Activated B cell treated with CpG ODN at 0.5 μM for 24 hours (primary cell): ENCODE data around the gene ZSWIM8. TPM values are rescaled to one million over a fixed set of nuclear protein-coding genes. Genes with fewer than 3 reads are reported as not detected.
"Not testable (repeated sequence)": the region's sequence is repeated elsewhere in the genome, so short reads cannot be mapped to it uniquely, and the experiment has no call there.

Source experiments
- ATAC-seq: fragments of 200-7000 bp; cut with Tn5 transposase; one replicate; pipeline ENCODE4 v1.10.0; 2021; ENCODE audit warnings: low read depth, mild to moderate bottlenecking, moderate library complexity
- CTCF ChIA-PET: fragments of 350-600 bp; sonication (Branson Sonifier 250); formaldehyde crosslinking; loops from one replicate; lab custom pipeline; 2021; ENCODE audit warnings: antibody characterized with exemption; lab: Charles Lee
- POLR2A ChIA-PET: fragments of 350-600 bp; sonication (Branson Sonifier 250); formaldehyde crosslinking; loops from one replicate; lab custom pipeline; 2021; ENCODE audit warnings: antibody characterized with exemption; lab: Charles Lee
- DNase-seq: peaks from one replicate; pipeline ENCODE4 v3.0.0; 2022
- H3K27ac Mint-ChIP-seq: one replicate; pipeline ENCODE4 v1.8.0; 2020; ENCODE audit warnings: mixed read lengths
- H3K27me3 Mint-ChIP-seq: one replicate; pipeline ENCODE4 v1.8.0; 2021; ENCODE audit warnings: mixed read lengths
- H3K36me3 Mint-ChIP-seq: one replicate; pipeline ENCODE4 v1.8.0; 2021; ENCODE audit warnings: low read depth, mixed read lengths
- H3K4me1 Mint-ChIP-seq: one replicate; pipeline ENCODE4 v1.8.0; 2021; ENCODE audit warnings: mixed read lengths
- H3K4me3 Mint-ChIP-seq: one replicate; pipeline ENCODE4 v1.8.0; 2020; ENCODE audit warnings: mild to moderate bottlenecking, mixed read lengths
- H3K9me3 Mint-ChIP-seq: one replicate; pipeline ENCODE4 v1.8.0; 2020; ENCODE audit warnings: mixed read lengths
- CTCF ChIP-seq: fragments of 200-600 bp; IDR thresholded peaks from one replicate; pipeline ENCODE4 v1.8.0; 2022; ENCODE audit warnings: antibody characterized with exemption, mild to moderate bottlenecking
- intact Hi-C: fragments of 100-400 bp; cut with micrococcal nuclease; formaldehyde crosslinking; loops from one replicate; pipeline ENCODE4 v1.15.1; 2024
- total RNA-seq: library from RNA; stranded (reverse); gene quantifications from 2 replicates; pipeline ENCODE4 v1.2.3, GENCODE V29; 2022

The ZSWIM8 gene
- total RNA-seq, 1 donor from 2014 or later: 93.0 TPM

GRCh38 chr10:73790886-73791625 lies 5.7 kb downstream of the ZSWIM8 start:
- no peak for ATAC-seq
- no peaks in the 10 kb centered on the region for H3K9me3 Mint-ChIP-seq
- H3K4me1 Mint-ChIP-seq: peaks cover 15% of the 10 kb centered on the region
- ChIA-PET CTCF (no interaction called here), POLR2A (no interaction called here)
- intact Hi-C loops: no loop called here
- no peak overlapping the region for H3K27ac Mint-ChIP-seq
- TF ChIP-seq CTCF: no peak
- DNase-seq: no peak
- peaks cover 63% of the 10 kb centered on the region for H3K36me3 Mint-ChIP-seq
- H3K27me3 Mint-ChIP-seq: no peaks in the 10 kb centered on the region
- no peak overlapping the region for H3K4me3 Mint-ChIP-seq

- Mint-ChIP-seq H3K27ac (no peak overlapping the region), H3K4me1 (peaks cover 8% of the 10 kb centered on the region), H3K4me3 (no peak overlapping the region), H3K36me3 (peaks cover 69% of the 10 kb centered on the region), H3K27me3 (no peaks in the 10 kb centered on the region), H3K9me3 (no peaks in the 10 kb centered on the region)
- ChIA-PET POLR2A (no interaction called here), CTCF (no interaction called here)
- no peak for ATAC-seq
- no peak for DNase-seq
- no peak for TF ChIP-seq CTCF
- intact Hi-C loops: no loop called here
Observed at GRCh38 chr10:73791871-73792400, 6.5 kb downstream of the ZSWIM8 start.

GRCh38 chr10:73793456-73793855 lies 8.1 kb downstream of the ZSWIM8 start:
- ATAC-seq (no peak), DNase-seq (no peak)
- TF ChIP-seq CTCF: no peak
- H3K36me3 Mint-ChIP-seq: peaks cover 83% of the 10 kb centered on the region
- no peak overlapping the region for H3K27ac Mint-ChIP-seq
- H3K27me3 Mint-ChIP-seq: no peaks in the 10 kb centered on the region
- H3K9me3 Mint-ChIP-seq: no peaks in the 10 kb centered on the region
- H3K4me3 Mint-ChIP-seq: no peak overlapping the region
- H3K4me1 Mint-ChIP-seq: no peaks in the 10 kb centered on the region
- intact Hi-C loops: no loop called here
- POLR2A ChIA-PET: no interaction called here
- CTCF ChIA-PET: no interaction called here

- H3K36me3 Mint-ChIP-seq: peaks cover 83% of the 10 kb centered on the region
- CTCF ChIA-PET, ATAC-seq, H3K4me1 Mint-ChIP-seq, H3K27ac Mint-ChIP-seq, H3K27me3 Mint-ChIP-seq, H3K9me3 Mint-ChIP-seq, H3K4me3 Mint-ChIP-seq, intact Hi-C loops, DNase-seq: not testable (repeated sequence)
- POLR2A ChIA-PET: interaction anchor here (0.6 kb wide), 2 partner anchors 24 to 500 kb away, joined by 3 to 4 read pairs; a partner anchor contains a TSS
Observed at GRCh38 chr10:73795491-73795890, 10.1 kb downstream of the ZSWIM8 start.

GRCh38 chr10:73796035-73796434 lies 10.6 kb downstream of the ZSWIM8 start:
- H3K9me3 Mint-ChIP-seq, ATAC-seq, intact Hi-C loops, H3K4me3 Mint-ChIP-seq, H3K4me1 Mint-ChIP-seq, CTCF ChIA-PET, H3K27me3 Mint-ChIP-seq, DNase-seq, H3K27ac Mint-ChIP-seq: not testable (repeated sequence)
- peaks cover 82% of the 10 kb centered on the region for H3K36me3 Mint-ChIP-seq
- POLR2A ChIA-PET: interaction anchor here (0.6 kb wide), 1 partner anchor 13 kb away, joined by 3 read pairs; no protein-coding TSS in a partner anchor

- H3K4me3 Mint-ChIP-seq: no peak overlapping the region
Observed at GRCh38 chr10:73796766-73797165, 11.4 kb downstream of the ZSWIM8 start.

More at GRCh38 chr10:73796766-73797165, 11.4 kb downstream of the ZSWIM8 start:
- H3K4me1 Mint-ChIP-seq: no peaks in the 10 kb centered on the region
- TF ChIP-seq CTCF: no peak
- ATAC-seq (no peak), DNase-seq (no peak)
- H3K36me3 Mint-ChIP-seq: peaks cover 83% of the 10 kb centered on the region
- POLR2A ChIA-PET: interaction anchor here (1.0 kb wide), 1 partner anchor 10 kb away, joined by 5 read pairs; no protein-coding TSS in a partner anchor
- CTCF ChIA-PET: no interaction called here
- H3K27ac Mint-ChIP-seq: no peak overlapping the region
- intact Hi-C loops: no loop called here
- no peaks in the 10 kb centered on the region for H3K27me3 Mint-ChIP-seq
- H3K9me3 Mint-ChIP-seq: no peaks in the 10 kb centered on the region
